ENCODE measurements around the gene FGFRL1.

- TF ChIP-seq POLR2A (IDR thresholded peaks at IDR 0.05; ENCODE audit: low read length) = no peak
- no peak for TF ChIP-seq CTCF (IDR thresholded peaks at IDR 0.05)
These were observed 51.0 kb downstream of the FGFRL1 start for GRCh38 chr4:1062419-1062818.
